NB4 (cell line): ENCODE measurements around the gene TUT7.

Source experiments
- DNase-seq: peaks from one replicate; pipeline ENCODE4 v3.0.0; 2010; ENCODE audit warnings: low read depth
- H3K4me3 ChIP-seq: one replicate; pipeline ENCODE4 v1.5.1; 2011; ENCODE audit warnings: mild to moderate bottlenecking, low read depth, low read length, moderate library complexity
- CTCF ChIP-seq: IDR thresholded peaks from one replicate; pipeline ENCODE4 v1.5.1; 2012; ENCODE audit warnings: low read depth, low read length
- MYC ChIP-seq: IDR thresholded peaks from 2 replicates; pipeline ENCODE4 v1.6.1; 2011; ENCODE audit warnings: low read depth, low read length
- POLR2A ChIP-seq: IDR thresholded peaks from 2 replicates; pipeline ENCODE4 v1.6.1; 2011; ENCODE audit warnings: mild to moderate bottlenecking; ENCODE audit not compliant: insufficient read length; ENCODE audit errors: extremely low read depth
- TF ChIP-seq, protein P1 (sequence below): IDR thresholded peaks from 2 replicates; pipeline ENCODE4 v1.6.1; 2011; ENCODE audit warnings: low read depth, low read length

TUT7 gene

GRCh38 chr9:86359151-86359879 lies 5.1 kb upstream of the TUT7 start:
- H3K4me3 ChIP-seq = no peak overlapping the region
- no peak for DNase-seq
- TF ChIP-seq POLR2A (no peak), MYC (no peak), CTCF (no peak)
- TF ChIP-seq, protein P1, sequence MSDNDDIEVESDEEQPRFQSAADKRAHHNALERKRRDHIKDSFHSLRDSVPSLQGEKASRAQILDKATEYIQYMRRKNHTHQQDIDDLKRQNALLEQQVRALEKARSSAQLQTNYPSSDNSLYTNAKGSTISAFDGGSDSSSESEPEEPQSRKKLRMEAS = no peak

GRCh38 chr9:86356871-86357866 lies 3.0 kb upstream of the TUT7 start:
- TF ChIP-seq CTCF = no peak
- TF ChIP-seq, protein P1 = no peak
- TF ChIP-seq POLR2A = no peak
- no peak for TF ChIP-seq MYC
- no peak overlapping the region for H3K4me3 ChIP-seq
- no peak for DNase-seq

DNA sequence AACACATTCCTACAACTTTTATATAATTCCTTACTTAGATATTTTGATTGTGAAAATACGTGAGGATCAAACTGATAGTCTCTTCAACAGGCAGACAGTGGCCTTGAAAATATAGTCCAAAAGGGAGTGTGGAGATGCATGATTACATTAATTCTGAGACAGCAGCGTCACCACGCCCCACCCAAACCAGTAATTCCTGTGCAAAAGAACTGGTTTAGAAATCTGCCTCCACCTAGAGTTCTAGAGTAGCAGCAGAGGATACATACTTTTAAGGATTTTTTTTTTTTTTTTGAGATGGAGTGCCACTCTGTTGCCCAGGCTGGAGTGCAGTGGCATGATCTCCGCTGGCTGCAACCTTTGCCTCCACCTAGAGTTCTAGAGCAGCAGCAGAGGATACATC lies 1.6 kb upstream of the TUT7 start:
- TF ChIP-seq CTCF = no peak
- TF ChIP-seq, protein P1 = no peak
- H3K4me3 ChIP-seq = no peak overlapping the region
- DNase-seq = no peak

DNA sequence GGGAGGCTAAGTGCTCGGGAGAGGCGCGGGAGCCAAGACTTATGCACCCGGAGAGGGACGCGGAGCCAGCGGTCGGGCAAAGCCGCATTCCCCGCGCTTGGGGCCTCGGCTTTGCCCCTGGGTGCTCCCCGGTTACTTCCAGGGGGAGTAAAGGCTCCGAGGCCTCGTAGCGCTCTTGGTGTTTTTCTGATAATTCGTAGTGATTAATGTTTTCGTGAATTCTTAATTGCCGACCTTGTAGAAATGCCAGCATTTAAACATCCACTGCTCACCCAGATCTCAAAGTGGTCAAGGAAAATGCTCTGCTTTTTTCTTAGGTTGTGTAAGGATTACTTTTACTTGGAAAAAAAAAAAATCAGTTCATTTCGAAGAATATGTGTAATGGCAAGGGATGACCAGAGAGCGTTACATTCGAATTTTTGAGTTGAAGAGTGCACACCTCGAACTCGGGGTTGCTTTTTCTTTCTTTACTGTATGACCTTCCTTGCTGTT lies 654 bp upstream of the TUT7 start:
- H3K4me3 ChIP-seq = peak overlapping the region; percentile 51
- no peak for DNase-seq
- TF ChIP-seq, protein P1 = no peak
- TF ChIP-seq MYC = no peak
- TF ChIP-seq CTCF = no peak
- no peak for TF ChIP-seq POLR2A

DNA sequence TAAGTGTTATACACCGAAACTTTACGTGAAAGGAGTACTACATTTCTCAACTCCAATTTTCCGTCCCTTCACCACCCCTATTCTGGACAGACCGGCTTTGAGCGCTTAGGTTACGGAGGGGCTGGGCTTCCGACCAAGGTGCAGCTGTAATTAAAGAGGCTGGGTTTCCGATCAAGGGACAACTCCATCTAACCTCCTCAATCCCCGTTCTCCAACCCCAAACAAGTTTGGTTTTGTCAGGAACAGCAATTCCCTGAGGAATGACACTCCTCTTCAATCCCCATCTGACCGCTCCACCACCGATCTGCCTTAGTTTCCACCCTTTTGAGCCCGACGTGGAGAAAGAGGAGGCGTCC lies 577 bp downstream of the TUT7 start:
- DNase-seq = peak; percentile 51
- TF ChIP-seq MYC (no peak), POLR2A (no peak), CTCF (no peak)
- TF ChIP-seq, protein P1 = no peak
- H3K4me3 ChIP-seq = peak overlapping the region; percentile 94
